GM23248 (cell line): Measurements from ENCODE around the gene UBASH3B. TPM values are rescaled to one million over a fixed set of nuclear protein-coding genes. Genes with fewer than 3 reads are reported as not detected.
A peak's percentile ranks its signal among the peaks of the same experiment; 100 is the strongest.

Experiments
- DNase-seq: peaks from one replicate; pipeline ENCODE4 v3.0.0-alpha.2; 2015
- H2AFZ ChIP-seq: fragments of 200-600 bp; sonication (generic); 2 replicates; pipeline ENCODE4 v1.6.1; 2016; ENCODE audit warnings: antibody characterized with exemption
- H3F3A ChIP-seq: fragments of 200-600 bp; sonication (generic); 2 replicates; pipeline ENCODE4 v1.6.1; 2016; ENCODE audit warnings: mild to moderate bottlenecking, antibody characterized with exemption, mixed run types; ENCODE audit not compliant: insufficient read depth
- H3K27ac ChIP-seq: fragments of 200-600 bp; sonication (generic); 2 replicates; pipeline ENCODE4 v1.5.1; 2016; ENCODE audit warnings: mild to moderate bottlenecking
- H3K27me3 ChIP-seq: fragments of 200-600 bp; sonication (generic); replicated peaks from 2 replicates; pipeline ENCODE4 v1.6.1; 2016; ENCODE audit warnings: mild to moderate bottlenecking; ENCODE audit not compliant: insufficient read depth
- H3K36me3 ChIP-seq: fragments of 200-600 bp; sonication (generic); 2 replicates; pipeline ENCODE4 v1.6.1; 2016; ENCODE audit warnings: low read depth, mild to moderate bottlenecking
- H3K4me1 ChIP-seq: fragments of 200-600 bp; sonication (generic); 2 replicates; pipeline ENCODE4 v1.6.1; 2016; ENCODE audit warnings: mild to moderate bottlenecking; ENCODE audit not compliant: insufficient read depth
- H3K4me2 ChIP-seq: fragments of 200-600 bp; sonication (generic); one replicate; pipeline ENCODE4 v1.6.1; 2016; ENCODE audit warnings: mild to moderate bottlenecking; ENCODE audit not compliant: unreplicated experiment
- H3K4me3 ChIP-seq: fragments of 200-600 bp; sonication (generic); 2 replicates; pipeline ENCODE4 v1.5.1; 2016; ENCODE audit warnings: mild to moderate bottlenecking
- H3K79me2 ChIP-seq: fragments of 200-600 bp; sonication (generic); 2 replicates; pipeline ENCODE4 v1.6.1; 2016; ENCODE audit warnings: mild to moderate bottlenecking; ENCODE audit not compliant: insufficient read depth
- H3K9ac ChIP-seq: fragments of 200-600 bp; sonication (generic); 2 replicates; pipeline ENCODE4 v1.6.1; 2016; ENCODE audit warnings: mild to moderate bottlenecking
- H3K9me2 ChIP-seq: fragments of 200-600 bp; sonication (generic); 2 replicates; pipeline ENCODE4 v1.6.1; 2016; ENCODE audit warnings: mixed run types, mild to moderate bottlenecking, moderate library complexity; ENCODE audit not compliant: insufficient read depth
- H3K9me3 ChIP-seq: fragments of 200-600 bp; sonication (generic); one replicate; pipeline ENCODE4 v1.6.1; 2017; ENCODE audit warnings: low read depth
- H4K20me1 ChIP-seq: fragments of 200-600 bp; sonication (generic); 2 replicates; pipeline ENCODE4 v1.6.0; 2016; ENCODE audit not compliant: insufficient read depth
- EZH2 ChIP-seq: fragments of 200-600 bp; sonication (generic); IDR thresholded peaks from 2 replicates; pipeline ENCODE4 v1.6.1; 2018; ENCODE audit warnings: antibody characterized with exemption, mild to moderate bottlenecking; ENCODE audit not compliant: insufficient read depth, poor library complexity, severe bottlenecking
- EZH2phosphoT487 ChIP-seq: fragments of 200-600 bp; sonication (generic); IDR thresholded peaks from 2 replicates; pipeline ENCODE4 v1.6.1; 2018; ENCODE audit warnings: antibody characterized with exemption, moderate library complexity, mild to moderate bottlenecking, low read depth; ENCODE audit not compliant: insufficient read depth
- WGBS, 2 experiments: methylation state at CpG; one replicate each; pipeline ENCODE4 v1.1.6; 2015 to 2017; ENCODE audit warnings: low lambda C conversion rate in 2 of 2, low coverage in 1 of 2; ENCODE audit errors: missing lambda C conversion rate in 2 of 2; 5-methylcytosine and 5-hydroxymethylcytosine counted together
- in situ Hi-C: fragments of 300-500 bp; cut with MboI; formaldehyde crosslinking; loops from 2 replicates; pipeline ENCODE4 v1.15.0; 2020
- polyA plus RNA-seq: library from polyadenylated mRNA; unstranded; fragments of >200 nt; fragmentation: Nextera tagmentation; extraction: Ambion mirVana; gene quantifications from 2 replicates; pipeline ENCODE4 v1.2.1, GENCODE V29; 2016
- total RNA-seq: library from RNA; depleted of rRNA; stranded (reverse); fragments of >200 nt; shearing (Covaris generic); gene quantifications from 2 replicates; pipeline ENCODE4 v1.2.3, GENCODE V29; 2014

The UBASH3B gene
- total and polyA plus RNA-seq, 2 experiments from 2014 or later = 15.5 to 19.7 TPM

GRCh38 chr11:122676638-122677037 is 21.1 kb downstream of the UBASH3B start:
- no peak overlapping the region for H2AFZ ChIP-seq
- no peak overlapping the region for H3K9ac ChIP-seq
- in situ Hi-C loops = no loop called here
- H3K27me3 ChIP-seq = no peaks in the 10 kb centered on the region
- H3K9me2 ChIP-seq = no peaks in the 10 kb centered on the region
- H3K9me3 ChIP-seq = no peaks in the 10 kb centered on the region
- H3K36me3 ChIP-seq = no peaks in the 10 kb centered on the region
- H3K79me2 ChIP-seq = peaks cover 85% of the 10 kb centered on the region
- no peak overlapping the region for H3K4me2 ChIP-seq
- 86 to 92% methylated on average over 4 of the region's 4 CpGs for WGBS, 2 experiments
- no peak for TF ChIP-seq EZH2
- no peak for TF ChIP-seq EZH2phosphoT487
- H3K4me1 ChIP-seq = peaks cover 14% of the 10 kb centered on the region
- H3F3A ChIP-seq = 0 out of 2 replicates have a peak, but pooled peaks cover 9% of the 10 kb centered on the region
- H3K27ac ChIP-seq = no peak overlapping the region
- DNase-seq = no peak
- no peak overlapping the region for H3K4me3 ChIP-seq
- no peaks in the 10 kb centered on the region for H4K20me1 ChIP-seq

GRCh38 chr11:122677256-122677655 is 21.7 kb downstream of the UBASH3B start:
- WGBS, 2 experiments = 86 to 87% methylated on average over 6 of the region's 6 CpGs
- no peaks in the 10 kb centered on the region for H4K20me1 ChIP-seq
- H3K9me2 ChIP-seq = no peaks in the 10 kb centered on the region
- no peaks in the 10 kb centered on the region for H3K36me3 ChIP-seq
- no peak for DNase-seq
- H3K27ac ChIP-seq = no peak overlapping the region
- H3K9me3 ChIP-seq = no peaks in the 10 kb centered on the region
- H3K9ac ChIP-seq = no peak overlapping the region
- peaks cover 17% of the 10 kb centered on the region for H3K4me1 ChIP-seq
- no peak overlapping the region for H3K4me2 ChIP-seq
- no peaks in the 10 kb centered on the region for H3K27me3 ChIP-seq
- no peak overlapping the region for H3K4me3 ChIP-seq
- TF ChIP-seq EZH2phosphoT487 = no peak
- TF ChIP-seq EZH2 = no peak
- in situ Hi-C loops = no loop called here
- 0 out of 2 replicates have a peak, but pooled peaks cover 11% of the 10 kb centered on the region for H3F3A ChIP-seq
- no peak overlapping the region for H2AFZ ChIP-seq
- peaks cover 84% of the 10 kb centered on the region for H3K79me2 ChIP-seq

GRCh38 chr11:122678406-122678805 is 22.9 kb downstream of the UBASH3B start:
- H2AFZ ChIP-seq = no peak overlapping the region
- H3K36me3 ChIP-seq = no peaks in the 10 kb centered on the region
- TF ChIP-seq EZH2 = no peak
- TF ChIP-seq EZH2phosphoT487 = no peak
- DNase-seq = no peak
- no peak overlapping the region for H3K4me3 ChIP-seq
- no peaks in the 10 kb centered on the region for H3K9me2 ChIP-seq
- H3K4me1 ChIP-seq = peaks cover 16% of the 10 kb centered on the region
- H4K20me1 ChIP-seq = no peaks in the 10 kb centered on the region
- H3K79me2 ChIP-seq = peaks cover 82% of the 10 kb centered on the region
- H3K9ac ChIP-seq = no peak overlapping the region
- no peaks in the 10 kb centered on the region for H3K27me3 ChIP-seq
- H3K9me3 ChIP-seq = no peaks in the 10 kb centered on the region
- 0 out of 2 replicates have a peak, but pooled peaks cover 11% of the 10 kb centered on the region for H3F3A ChIP-seq
- no peak overlapping the region for H3K4me2 ChIP-seq
- in situ Hi-C loops = no loop called here
- no peak overlapping the region for H3K27ac ChIP-seq

GRCh38 chr11:122679466-122679865 is 23.9 kb downstream of the UBASH3B start:
- TF ChIP-seq EZH2 = no peak
- TF ChIP-seq EZH2phosphoT487 = no peak
- no peaks in the 10 kb centered on the region for H3K9me3 ChIP-seq
- H3F3A ChIP-seq = 0 out of 2 replicates have a peak, but pooled peaks cover 11% of the 10 kb centered on the region
- H3K9me2 ChIP-seq = no peaks in the 10 kb centered on the region
- H3K9ac ChIP-seq = no peak overlapping the region
- H2AFZ ChIP-seq = no peak overlapping the region
- H3K36me3 ChIP-seq = no peaks in the 10 kb centered on the region
- H3K4me2 ChIP-seq = no peak overlapping the region
- H3K4me1 ChIP-seq = peaks cover 11% of the 10 kb centered on the region
- 75 to 86% methylated on average over 2 of the region's 2 CpGs for WGBS, 2 experiments
- DNase-seq = no peak
- peaks cover 83% of the 10 kb centered on the region for H3K79me2 ChIP-seq
- no peaks in the 10 kb centered on the region for H4K20me1 ChIP-seq
- H3K27ac ChIP-seq = no peak overlapping the region
- H3K27me3 ChIP-seq = no peaks in the 10 kb centered on the region
- in situ Hi-C loops = no loop called here
- no peak overlapping the region for H3K4me3 ChIP-seq

GRCh38 chr11:122681070-122681469 is 25.5 kb downstream of the UBASH3B start:
- Histone ChIP-seq H3K9ac (no peak overlapping the region), H3K27me3 (no peaks in the 10 kb centered on the region), H3K4me1 (peaks cover 11% of the 10 kb centered on the region), H2AFZ (no peak overlapping the region), H3K4me3 (no peak overlapping the region), H3K36me3 (no peaks in the 10 kb centered on the region), H3K9me3 (no peaks in the 10 kb centered on the region), H4K20me1 (no peaks in the 10 kb centered on the region), H3F3A (0 out of 2 replicates have a peak, but pooled peaks cover 11% of the 10 kb centered on the region), H3K4me2 (peak overlapping the region; percentile 13), H3K27ac (no peak overlapping the region), H3K9me2 (no peaks in the 10 kb centered on the region), H3K79me2 (peaks cover 83% of the 10 kb centered on the region)
- in situ Hi-C loops = no loop called here
- WGBS, 2 experiments = 43 to 50% methylated on average over 3 of the region's 3 CpGs
- DNase-seq = peak; percentile 45
- no peak for TF ChIP-seq EZH2
- TF ChIP-seq EZH2phosphoT487 = no peak
